Ishikawa (cell line): ENCODE results near the gene ACKR3.

Source experiments
- CEBPB ChIP-seq: IDR thresholded peaks from 2 replicates; pipeline ENCODE4 v1.6.1; 2012
- CREB1 ChIP-seq: IDR thresholded peaks from 2 replicates; pipeline ENCODE4 v1.6.1; 2012; ENCODE audit warnings: low read depth
- EGR1 ChIP-seq: IDR thresholded peaks from 2 replicates; pipeline ENCODE4 v1.6.1; 2012
- EP300 ChIP-seq: IDR thresholded peaks from 2 replicates; pipeline ENCODE4 v1.6.1; 2012; ENCODE audit warnings: borderline replicate concordance
- FOXM1 ChIP-seq: IDR thresholded peaks from 2 replicates; pipeline ENCODE4 v1.6.1; 2012; ENCODE audit warnings: low read depth, borderline replicate concordance
- NFIC ChIP-seq: IDR thresholded peaks from 2 replicates; pipeline ENCODE4 v1.6.1; 2012
- RAD21 ChIP-seq: IDR thresholded peaks from 2 replicates; pipeline ENCODE4 v1.6.1; 2012; ENCODE audit warnings: low read depth
- REST ChIP-seq: IDR thresholded peaks from 2 replicates; pipeline ENCODE4 v1.6.1; 2012; ENCODE audit warnings: low read depth, mild to moderate bottlenecking
- TAF1 ChIP-seq: IDR thresholded peaks from 2 replicates; pipeline ENCODE4 v1.6.1; 2012; ENCODE audit warnings: low read depth, mild to moderate bottlenecking
- TCF12 ChIP-seq: IDR thresholded peaks from 2 replicates; pipeline ENCODE4 v1.6.1; 2012; ENCODE audit warnings: low read depth
- TEAD4 ChIP-seq: IDR thresholded peaks from 2 replicates; pipeline ENCODE4 v1.6.1; 2012
- YY1 ChIP-seq: IDR thresholded peaks from 2 replicates; pipeline ENCODE4 v1.6.1; 2012; ENCODE audit warnings: low read depth
- ZBTB7A ChIP-seq: IDR thresholded peaks from 2 replicates; pipeline ENCODE4 v1.6.1; 2012; ENCODE audit warnings: low read depth
- TF ChIP-seq, protein P1 (sequence below): IDR thresholded peaks from 2 replicates; pipeline ENCODE4 v1.6.1; 2012
- TF ChIP-seq, protein P2 (sequence below): IDR thresholded peaks from 2 replicates; pipeline ENCODE4 v1.6.1; 2012

The ACKR3 gene

GRCh38 chr2:236607471-236608187 lies 38.0 kb downstream of the ACKR3 start:
- TF ChIP-seq FOXM1 = no peak
- TF ChIP-seq, protein P1, sequence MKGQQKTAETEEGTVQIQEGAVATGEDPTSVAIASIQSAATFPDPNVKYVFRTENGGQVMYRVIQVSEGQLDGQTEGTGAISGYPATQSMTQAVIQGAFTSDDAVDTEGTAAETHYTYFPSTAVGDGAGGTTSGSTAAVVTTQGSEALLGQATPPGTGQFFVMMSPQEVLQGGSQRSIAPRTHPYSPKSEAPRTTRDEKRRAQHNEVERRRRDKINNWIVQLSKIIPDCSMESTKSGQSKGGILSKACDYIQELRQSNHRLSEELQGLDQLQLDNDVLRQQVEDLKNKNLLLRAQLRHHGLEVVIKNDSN = no peak
- TF ChIP-seq EGR1 = no peak
- no peak for TF ChIP-seq REST
- TF ChIP-seq TAF1 = no peak
- TF ChIP-seq RAD21 = no peak
- no peak for TF ChIP-seq CEBPB

GRCh38 chr2:236608188-236608525 lies 38.5 kb downstream of the ACKR3 start:
- TF ChIP-seq, protein P1 = no peak
- TF ChIP-seq EGR1 (no peak), TCF12 (no peak), EP300 (no peak), NFIC (no peak), ZBTB7A (no peak), YY1 (no peak), TEAD4 (no peak), CREB1 (no peak), FOXM1 (no peak), RAD21 (no peak), TAF1 (no peak), REST (no peak), CEBPB (no peak)
- TF ChIP-seq, protein P2, sequence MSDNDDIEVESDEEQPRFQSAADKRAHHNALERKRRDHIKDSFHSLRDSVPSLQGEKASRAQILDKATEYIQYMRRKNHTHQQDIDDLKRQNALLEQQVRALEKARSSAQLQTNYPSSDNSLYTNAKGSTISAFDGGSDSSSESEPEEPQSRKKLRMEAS = no peak

GRCh38 chr2:236608710-236609109 lies 39.1 kb downstream of the ACKR3 start:
- no peak for TF ChIP-seq TCF12
- TF ChIP-seq FOXM1 = no peak
- TF ChIP-seq EP300 = no peak
- no peak for TF ChIP-seq NFIC
- TF ChIP-seq EGR1 = no peak
- TF ChIP-seq TAF1 = no peak
- TF ChIP-seq YY1 = no peak
- no peak for TF ChIP-seq CREB1
- no peak for TF ChIP-seq RAD21
- no peak for TF ChIP-seq CEBPB
- TF ChIP-seq REST = no peak
- TF ChIP-seq TEAD4 = no peak
- TF ChIP-seq, protein P2 = no peak
- TF ChIP-seq, protein P1 = no peak
- no peak for TF ChIP-seq ZBTB7A
